ENCODE data around the gene CD7. TPM values are rescaled to one million over a fixed set of nuclear protein-coding genes. Genes with fewer than 3 reads are reported as not detected.

The CD7 gene
- total and polyA plus RNA-seq, 10 donors = 14.8 to 60.1 (median 24.3) TPM

DNA sequence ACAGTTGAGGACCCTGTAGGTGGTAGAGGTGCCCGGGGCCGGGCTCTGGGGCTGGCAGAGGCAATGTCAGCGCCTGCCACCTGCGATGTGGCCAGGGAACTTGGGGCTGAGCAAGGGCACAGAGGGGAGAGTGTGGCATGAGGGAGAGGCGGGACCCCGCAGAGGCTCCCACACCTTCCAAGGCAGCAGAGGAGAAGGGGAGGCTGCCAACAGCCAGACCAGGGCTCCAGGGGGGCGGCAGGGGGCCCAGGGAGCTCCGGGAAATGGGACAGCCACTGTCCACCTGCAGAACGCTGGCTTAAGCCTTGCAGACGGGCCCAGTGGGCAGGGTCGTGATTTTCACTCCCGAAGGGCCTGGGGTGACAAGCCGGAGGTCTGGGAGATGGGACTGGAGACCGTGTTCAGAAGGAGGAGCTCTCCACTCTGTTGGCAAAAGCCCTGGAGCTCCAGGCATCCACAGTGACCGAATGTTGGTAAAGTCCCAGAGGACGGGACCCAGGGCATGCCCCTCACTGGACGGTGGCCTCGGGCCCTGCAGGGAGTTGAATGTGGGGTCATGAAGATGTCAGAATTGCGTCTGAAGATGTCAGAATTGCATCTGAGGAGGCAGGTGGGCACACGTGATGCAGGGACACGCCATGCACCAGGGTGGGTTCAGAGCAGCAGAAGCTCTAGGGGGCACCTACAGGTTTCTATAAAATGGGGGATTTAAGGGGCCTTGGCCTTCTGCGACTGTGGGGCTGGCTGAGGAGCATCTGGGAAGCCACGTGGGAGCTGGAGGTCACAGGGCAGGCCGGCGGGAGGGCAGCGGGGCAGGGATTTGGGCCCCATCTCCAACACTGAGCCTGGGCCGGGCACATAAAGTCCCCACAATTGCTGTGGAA is 18.6 kb downstream of the CD7 start:
- TF ChIP-seq, protein P1, sequence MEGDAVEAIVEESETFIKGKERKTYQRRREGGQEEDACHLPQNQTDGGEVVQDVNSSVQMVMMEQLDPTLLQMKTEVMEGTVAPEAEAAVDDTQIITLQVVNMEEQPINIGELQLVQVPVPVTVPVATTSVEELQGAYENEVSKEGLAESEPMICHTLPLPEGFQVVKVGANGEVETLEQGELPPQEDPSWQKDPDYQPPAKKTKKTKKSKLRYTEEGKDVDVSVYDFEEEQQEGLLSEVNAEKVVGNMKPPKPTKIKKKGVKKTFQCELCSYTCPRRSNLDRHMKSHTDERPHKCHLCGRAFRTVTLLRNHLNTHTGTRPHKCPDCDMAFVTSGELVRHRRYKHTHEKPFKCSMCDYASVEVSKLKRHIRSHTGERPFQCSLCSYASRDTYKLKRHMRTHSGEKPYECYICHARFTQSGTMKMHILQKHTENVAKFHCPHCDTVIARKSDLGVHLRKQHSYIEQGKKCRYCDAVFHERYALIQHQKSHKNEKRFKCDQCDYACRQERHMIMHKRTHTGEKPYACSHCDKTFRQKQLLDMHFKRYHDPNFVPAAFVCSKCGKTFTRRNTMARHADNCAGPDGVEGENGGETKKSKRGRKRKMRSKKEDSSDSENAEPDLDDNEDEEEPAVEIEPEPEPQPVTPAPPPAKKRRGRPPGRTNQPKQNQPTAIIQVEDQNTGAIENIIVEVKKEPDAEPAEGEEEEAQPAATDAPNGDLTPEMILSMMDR (IDR thresholded peaks at IDR 0.05 in 8 of 11, conservative IDR thresholded peaks at IDR 0.05 in 3 of 11) = peak in 2 of 11 experiments; percentile 2 to 7
- TF ChIP-seq POLR2A (IDR thresholded peaks at IDR 0.05) = no peak
- Histone ChIP-seq H3K9me3 (no peaks in the 10 kb centered on the region), H3K4me1 (peaks cover 23 to 100% (median 85%) of the 10 kb centered on the region in 6 donors), H3K4me3 (peak overlapping the region; percentile 14 to 70 (median 44)), H3K27ac (peak overlapping the region; percentile 92 to 100 (median 97)), H3K27me3 (replicated peaks in 1 of 7) (peaks cover 0 to 21% (median 7%) of the 10 kb centered on the region in 7 donors), H3K36me3 (no peaks in the 10 kb centered on the region)
- DNase-seq = no peak
- WGBS, 5 donors = 59 to 70% (median 63%) methylated on average over 27 of the region's 27 CpGs
- intact Hi-C loops (cut with DNase I; ENCODE audit: low total_unique reads) = no loop called here

GRCh38 chr17:82297714-82298537 is 19.5 kb downstream of the CD7 start:
- intact Hi-C loops (cut with DNase I; ENCODE audit: low total_unique reads) = no loop called here
- Histone ChIP-seq H3K36me3 (no peaks in the 10 kb centered on the region), H3K27ac (peak overlapping the region; percentile 92 to 100 (median 97)), H3K4me1 (peaks cover 19 to 96% (median 81%) of the 10 kb centered on the region in 6 donors), H3K27me3 (replicated peaks in 1 of 7) (peaks cover 0 to 14% (median 0%) of the 10 kb centered on the region in 7 donors), H3K4me3 (peak overlapping the region; percentile 14 to 70 (median 44)), H3K9me3 (no peaks in the 10 kb centered on the region)
- TF ChIP-seq, protein P1 (IDR thresholded peaks at IDR 0.05 in 8 of 11, conservative IDR thresholded peaks at IDR 0.05 in 3 of 11) = peak in 3 of 11 experiments; percentile 2 to 9 (median 6)
- TF ChIP-seq POLR2A (IDR thresholded peaks at IDR 0.05) (peak; percentile 15 to 86 (median 81)), POLR2AphosphoS5 (IDR thresholded peaks at IDR 0.05) (peak; percentile 95 to 99 (median 97))
- WGBS, 5 donors = 0 to 4% (median 0%) methylated on average over 27 to 36 of the region's 36 CpGs
- peak; percentile 97 for DNase-seq

DNA sequence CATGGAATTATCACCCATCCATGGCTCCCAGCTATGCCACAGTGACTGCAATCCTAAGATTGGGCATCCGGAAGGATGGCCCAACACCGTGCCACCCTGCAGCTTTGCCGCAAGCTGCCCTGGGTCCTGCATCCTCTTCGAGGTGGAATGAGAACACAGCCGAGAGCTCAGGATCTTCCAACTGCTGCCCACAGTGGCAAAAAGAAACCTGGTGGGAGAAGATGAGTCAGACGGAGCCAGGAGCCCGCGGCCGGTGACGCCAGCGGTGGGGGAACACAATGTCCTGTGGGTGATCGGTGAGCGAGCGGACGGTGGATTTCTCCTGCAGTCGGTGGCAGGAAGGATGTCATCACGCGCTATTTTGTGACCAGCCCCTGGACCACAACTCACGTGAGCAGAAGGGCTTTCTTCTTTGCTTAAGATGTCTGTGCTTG is 20.1 kb downstream of the CD7 start:
- no peaks in the 10 kb centered on the region for H3K36me3 ChIP-seq
- DNase-seq = peak; percentile 97
- peak overlapping the region in 7 of 8 donors; percentile 35 to 70 (median 47) for H3K4me3 ChIP-seq
- TF ChIP-seq POLR2A (IDR thresholded peaks at IDR 0.05) = peak; percentile 45 to 74 (median 65)
- TF ChIP-seq POLR2AphosphoS5 (IDR thresholded peaks at IDR 0.05) = peak; percentile 94 to 99 (median 97)
- TF ChIP-seq, protein P1 (IDR thresholded peaks at IDR 0.05 in 8 of 11, conservative IDR thresholded peaks at IDR 0.05 in 3 of 11) = peak in 2 of 11 experiments; percentile 7 to 21
- no peaks in the 10 kb centered on the region for H3K9me3 ChIP-seq
- peaks cover 19 to 90% (median 75%) of the 10 kb centered on the region in 6 donors for H3K4me1 ChIP-seq
- peak overlapping the region; percentile 92 to 100 (median 97) for H3K27ac ChIP-seq
- 12 to 16% (median 13%) methylated on average over 15 to 19 of the region's 19 CpGs for WGBS, 5 donors
- H3K27me3 ChIP-seq (replicated peaks in 1 of 7) = peaks cover 0 to 8% (median 0%) of the 10 kb centered on the region in 7 donors
- intact Hi-C loops (cut with DNase I; ENCODE audit: low total_unique reads) = no loop called here

Data from spleen (tissue), 11 donors.